Testis (tissue), 2 donors: ENCODE data around the gene PPOX.

Experiments
- CTCF ChIP-seq, 3 experiments: fragments of 450-650 bp in 2 of 3; fragments of 200-600 bp in 1 of 3; sonication (generic) in 1 of 3; IDR thresholded peaks; one replicate each; pipeline ENCODE4 v1.5.1; 2016 to 2019; ENCODE audit warnings: antibody characterized with exemption in 3 of 3, mild to moderate bottlenecking in 2 of 3, moderate library complexity in 1 of 3
- POLR2A ChIP-seq: fragments of 450-650 bp; IDR thresholded peaks from one replicate; pipeline ENCODE4 v1.6.1; 2017; ENCODE audit warnings: antibody characterized with exemption, mild to moderate bottlenecking, moderate library complexity

- TF ChIP-seq POLR2A (no peak), CTCF (IDR thresholded peaks at IDR 0.05) (no peak)
These were observed 10.4 kb downstream of the PPOX start for GRCh38 chr1:161176468-161177111.
